HG03565 (cell line): ENCODE results near the gene CTU2.

Source experiments
- ATAC-seq: cut with Tn5 transposase; IDR thresholded peaks from one replicate; pipeline ENCODE4 v1.9.1; 2021; ENCODE audit warnings: mild to moderate bottlenecking, moderate library complexity; ENCODE audit not compliant: unreplicated experiment

CTU2 gene

DNA sequence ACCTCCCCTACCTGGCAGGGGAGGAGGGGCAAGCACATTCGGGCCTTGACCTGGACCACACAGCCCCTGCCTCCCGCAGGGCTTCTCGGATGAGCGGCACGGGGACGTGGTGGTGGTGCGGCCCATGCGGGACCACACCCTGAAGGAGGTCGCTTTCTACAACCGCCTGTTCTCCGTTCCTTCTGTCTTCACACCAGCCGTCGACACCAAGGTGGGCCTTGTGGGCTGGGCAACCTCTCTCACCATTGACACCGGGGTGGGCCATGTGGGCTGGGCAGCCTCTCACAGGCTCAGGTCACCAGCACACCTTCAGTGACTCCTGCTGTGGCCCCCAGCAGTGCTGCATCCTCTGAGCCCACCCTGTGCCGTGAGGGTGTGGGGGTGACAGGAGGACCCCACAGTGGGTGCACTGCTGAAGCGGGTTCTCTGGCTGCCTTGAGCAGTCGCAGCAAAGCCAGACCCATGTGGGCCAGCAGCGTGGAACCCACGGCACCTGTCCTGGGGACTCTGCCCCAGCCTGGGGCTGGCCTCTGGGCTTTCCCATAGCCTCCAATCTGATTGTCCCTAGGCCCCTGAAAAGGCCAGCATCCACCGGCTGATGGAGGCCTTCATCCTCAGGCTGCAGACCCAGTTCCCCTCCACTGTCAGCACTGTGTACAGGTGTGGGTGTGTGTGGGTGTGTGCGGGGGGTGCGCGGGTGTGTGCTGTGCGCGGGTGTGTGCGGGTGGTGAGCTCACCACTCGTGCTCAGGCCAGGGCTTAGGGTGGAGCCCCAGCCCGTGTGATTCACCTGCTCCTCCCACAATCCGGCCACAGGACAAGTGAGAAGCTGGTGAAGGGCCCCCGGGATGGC is 7.5 kb downstream of the CTU2 start:
- no peak for ATAC-seq

GRCh38 chr16:88714420-88715302 is 8.4 kb downstream of the CTU2 start:
- ATAC-seq: no peak

GRCh38 chr16:88715312-88716190 is 9.2 kb downstream of the CTU2 start:
- ATAC-seq: no peak

DNA sequence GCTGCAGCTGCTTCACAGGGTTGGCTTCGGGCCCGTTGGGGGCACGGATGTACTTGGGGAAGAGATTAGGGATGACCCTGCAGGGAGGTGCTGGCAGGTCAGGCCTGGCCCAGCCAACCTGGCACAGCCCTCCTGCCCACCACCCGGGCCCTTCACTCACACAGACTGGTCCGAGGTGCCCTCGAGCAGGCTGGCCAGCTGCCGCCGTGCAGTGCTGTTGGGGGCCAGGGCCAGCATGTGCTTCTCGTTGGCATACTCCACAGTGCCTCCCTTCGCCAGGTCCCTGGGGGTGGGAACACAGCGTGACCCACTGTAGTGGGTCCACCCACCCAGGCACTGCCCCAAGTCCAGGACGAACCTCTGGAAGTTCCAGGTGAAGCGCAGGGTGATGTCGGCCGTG is 9.9 kb downstream of the CTU2 start:
- ATAC-seq: no peak

- no peak for ATAC-seq
Measured at GRCh38 chr16:88716601-88717001, 10.3 kb downstream of the CTU2 start.

GRCh38 chr16:88718178-88718577 is 11.9 kb downstream of the CTU2 start:
- no peak for ATAC-seq

- ATAC-seq: no peak
Measured at GRCh38 chr16:88719267-88719932, 13.1 kb downstream of the CTU2 start.

- ATAC-seq: no peak
Measured at GRCh38 chr16:88719933-88720296, 13.6 kb downstream of the CTU2 start.

GRCh38 chr16:88720396-88720970 is 14.2 kb downstream of the CTU2 start:
- no peak for ATAC-seq

DNA sequence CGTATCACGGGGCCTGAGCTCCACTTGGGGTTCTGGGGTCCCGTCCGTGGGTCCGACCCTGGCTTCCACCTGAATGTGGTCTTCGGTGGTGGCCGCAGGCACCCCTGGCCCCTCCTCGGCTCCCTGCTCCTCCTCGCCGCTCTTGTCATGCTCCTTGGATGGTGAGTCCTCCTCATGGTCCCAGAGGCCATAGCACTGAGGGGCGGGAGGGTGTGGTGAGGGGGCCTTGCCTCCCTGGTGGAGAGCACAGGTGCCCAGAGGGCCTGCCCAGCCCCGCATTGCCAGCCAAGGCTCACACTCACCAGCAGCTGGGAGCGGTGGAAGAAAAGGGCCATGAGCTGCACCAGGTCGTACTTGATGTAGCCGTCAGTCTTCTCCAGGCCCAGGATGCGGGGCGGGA is 14.9 kb downstream of the CTU2 start:
- no peak for ATAC-seq

DNA sequence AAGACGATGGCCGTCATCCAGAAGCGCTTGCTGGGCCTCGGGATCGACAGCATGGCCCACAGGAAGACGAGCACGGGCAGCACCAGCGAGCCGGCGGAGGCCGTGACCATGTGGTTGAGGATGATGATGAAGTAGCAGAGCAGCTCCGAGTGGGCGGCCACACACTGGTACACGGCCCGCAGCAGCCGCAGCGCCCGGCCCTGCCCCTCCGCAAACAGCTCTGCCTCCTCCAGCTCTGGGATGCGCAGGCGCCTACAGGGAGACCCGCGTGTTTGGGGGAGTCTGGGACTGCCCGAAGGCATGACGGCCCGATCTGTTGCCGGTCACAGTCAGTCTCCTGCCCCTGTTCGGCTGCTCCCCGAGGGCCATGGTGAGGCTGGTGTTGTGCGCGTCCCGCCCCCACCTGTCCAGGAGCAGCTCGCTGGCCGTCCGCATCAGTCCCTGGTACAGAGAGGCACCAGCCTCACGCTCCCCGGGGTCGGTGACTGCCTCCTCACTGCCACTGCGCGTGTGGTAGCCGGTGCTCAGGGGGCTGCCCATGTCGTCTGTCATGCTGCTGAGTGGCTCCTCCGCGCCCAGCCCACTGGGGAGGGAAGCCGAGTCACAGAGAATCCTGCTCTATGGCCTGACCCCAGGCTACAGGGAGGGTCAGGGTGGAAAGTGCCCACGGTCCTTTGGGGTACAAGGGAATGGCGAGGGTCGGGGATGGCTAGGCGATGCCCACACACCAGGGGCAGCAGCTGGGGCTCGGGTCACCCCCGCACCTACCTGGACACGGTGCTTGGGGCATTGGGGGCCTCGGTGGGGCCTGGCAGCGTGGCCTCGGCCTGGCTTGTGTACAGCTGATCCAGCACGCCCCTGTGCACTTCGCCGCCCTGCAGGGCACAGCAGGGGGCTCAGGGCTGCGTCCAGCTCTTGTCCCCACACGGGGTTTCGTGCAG is 15.8 kb downstream of the CTU2 start:
- ATAC-seq: no peak

DNA sequence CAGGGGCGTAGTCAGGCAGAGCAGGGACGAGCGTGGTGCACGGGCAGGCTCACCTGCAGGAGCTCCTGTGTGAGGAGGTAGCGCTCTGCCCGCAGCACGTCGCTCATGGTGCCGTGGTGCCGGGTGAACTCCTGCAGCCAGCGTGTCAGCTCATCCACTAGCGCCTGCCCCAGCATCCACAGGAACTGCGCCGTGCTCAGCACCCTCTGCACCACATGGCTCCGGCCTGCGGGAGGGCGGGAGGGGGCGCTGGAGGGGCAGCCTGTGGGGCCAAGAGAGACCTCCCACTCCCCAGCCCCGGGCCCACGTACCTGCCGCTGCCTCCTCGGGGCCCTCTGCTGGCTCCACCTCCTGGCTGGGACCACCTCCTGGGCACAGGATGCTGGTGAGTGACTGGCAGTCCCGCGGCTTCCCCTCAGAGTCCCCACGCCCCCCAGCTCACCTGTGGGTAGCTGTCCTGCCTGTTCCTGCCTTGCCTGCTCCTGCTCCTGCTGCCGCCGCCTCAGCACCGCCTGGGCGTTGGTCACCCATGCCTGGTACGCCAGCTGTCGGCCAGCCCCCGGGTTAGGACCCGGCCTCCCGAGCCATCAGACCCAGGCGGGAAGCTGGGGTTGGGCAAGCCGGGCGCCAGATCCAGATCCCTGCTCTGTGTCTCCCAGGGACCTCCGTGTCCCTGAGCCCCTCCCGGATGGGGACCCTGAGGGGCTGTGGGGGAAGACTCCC is 16.6 kb downstream of the CTU2 start:
- no peak for ATAC-seq

DNA sequence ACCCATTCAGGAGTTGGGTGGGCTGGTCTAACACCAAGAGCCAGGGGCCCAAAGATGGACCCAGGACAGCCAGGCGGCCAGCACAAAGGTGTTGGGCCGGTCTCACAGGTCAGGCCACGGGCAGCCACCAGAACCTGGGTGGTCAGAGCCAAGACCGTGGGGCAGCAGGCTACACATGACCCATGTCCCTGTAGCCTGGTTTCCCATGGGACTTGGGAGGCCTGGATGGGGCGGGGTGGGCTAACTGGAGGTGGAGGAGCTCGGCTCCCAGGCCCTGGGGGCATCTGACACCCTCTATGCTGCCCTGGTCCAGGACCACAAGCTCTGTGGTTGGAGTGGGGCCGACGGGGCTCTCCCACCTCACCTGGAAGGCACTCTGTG is 17.2 kb downstream of the CTU2 start:
- ATAC-seq: no peak

DNA sequence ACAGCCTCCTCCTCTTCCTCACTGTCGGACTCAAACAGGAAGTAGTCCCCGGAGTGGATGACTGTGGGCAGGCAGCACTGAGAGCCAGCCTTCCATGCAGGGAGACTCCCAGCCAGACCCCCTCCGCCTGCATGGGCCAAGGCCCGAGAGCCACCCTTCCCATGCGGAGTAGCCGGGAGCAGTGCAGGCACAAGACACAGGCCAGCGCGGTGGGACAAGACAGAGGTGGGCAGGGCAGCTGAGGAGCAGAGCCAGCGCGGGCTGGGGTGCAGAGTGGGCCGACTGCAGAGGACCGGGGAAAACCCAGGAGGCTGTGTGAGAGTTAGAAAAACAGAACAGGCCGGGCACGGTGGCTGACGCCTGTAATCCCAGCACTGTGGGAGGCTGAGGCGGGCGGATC is 17.6 kb downstream of the CTU2 start:
- ATAC-seq: no peak

DNA sequence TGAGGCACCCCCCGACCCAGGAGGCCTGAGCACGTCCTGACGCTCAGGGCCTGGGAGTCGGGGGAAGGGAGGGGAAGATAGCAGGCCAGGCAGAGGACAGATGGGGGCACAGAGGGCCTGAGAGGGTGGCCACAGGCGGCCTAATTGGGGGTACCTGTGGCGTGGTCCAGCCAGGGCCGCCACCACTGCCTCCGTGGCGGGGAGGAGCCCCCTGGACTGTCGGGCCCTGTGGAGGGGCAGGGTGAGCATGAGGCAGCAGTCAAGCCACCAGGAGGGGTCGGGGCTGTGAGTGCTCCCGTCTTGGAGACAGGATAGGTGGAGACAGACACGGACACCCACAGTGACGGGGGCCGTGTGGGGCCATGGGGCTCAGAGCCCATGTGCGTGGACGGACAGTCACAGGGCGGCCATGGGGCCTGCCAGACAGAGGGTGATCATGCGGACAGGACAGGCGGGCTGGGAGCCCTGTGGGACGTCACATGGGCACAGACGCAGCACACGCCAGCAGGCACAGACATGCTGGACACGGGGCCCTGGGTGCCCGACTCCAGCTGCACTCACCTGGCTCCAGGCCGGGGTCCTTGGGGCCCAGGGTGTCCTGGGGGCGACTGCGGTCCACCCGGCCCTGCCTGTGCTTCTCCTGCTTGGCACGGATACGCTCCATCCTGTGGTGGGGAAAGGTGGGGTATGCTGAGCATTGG is 18.7 kb downstream of the CTU2 start:
- no peak for ATAC-seq

- ATAC-seq: no peak
Measured at GRCh38 chr16:88725609-88726407, 19.5 kb downstream of the CTU2 start.

- no peak for ATAC-seq
Measured at GRCh38 chr16:88726408-88726749, 20.1 kb downstream of the CTU2 start.
